ENCODE results near the gene FAM216B.
A peak's percentile ranks its signal among the peaks of the same experiment; 100 is the strongest.
"Not testable (repeated sequence)": the region's sequence is repeated elsewhere in the genome, so short reads cannot be mapped to it uniquely, and the experiment has no call there.

Gene FAM216B

GRCh38 chr13:42781352-42781751 lies at the start of gene FAM216B:
Gene FAM216B (plus strand): TSS chr13:42781584. CDS start chr13:42784068, 2,484 bp downstream.
- no peak for DNase-seq (ENCODE audit: low read depth)

DNA sequence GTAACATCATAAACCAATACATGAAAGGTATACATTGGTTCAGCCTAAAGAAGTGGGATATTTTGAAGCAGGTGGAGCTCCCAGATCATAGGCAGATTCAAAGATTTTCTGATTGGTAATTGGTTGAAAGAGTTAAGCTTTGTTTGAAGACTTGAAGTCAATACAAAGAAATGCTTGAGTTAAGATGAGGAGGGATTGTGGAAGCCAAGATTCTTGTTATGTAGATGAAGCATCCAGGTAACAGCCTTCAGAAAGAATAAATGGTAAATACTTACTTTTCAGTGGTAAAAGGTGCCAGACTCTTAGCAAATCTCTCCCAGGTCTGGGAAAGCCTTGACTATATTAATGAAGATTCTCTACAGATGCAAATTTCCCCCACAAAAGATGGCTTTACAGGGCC lies 49.3 kb upstream of the FAM216B start:
- no peak for DNase-seq (ENCODE audit: low read depth)

DNA sequence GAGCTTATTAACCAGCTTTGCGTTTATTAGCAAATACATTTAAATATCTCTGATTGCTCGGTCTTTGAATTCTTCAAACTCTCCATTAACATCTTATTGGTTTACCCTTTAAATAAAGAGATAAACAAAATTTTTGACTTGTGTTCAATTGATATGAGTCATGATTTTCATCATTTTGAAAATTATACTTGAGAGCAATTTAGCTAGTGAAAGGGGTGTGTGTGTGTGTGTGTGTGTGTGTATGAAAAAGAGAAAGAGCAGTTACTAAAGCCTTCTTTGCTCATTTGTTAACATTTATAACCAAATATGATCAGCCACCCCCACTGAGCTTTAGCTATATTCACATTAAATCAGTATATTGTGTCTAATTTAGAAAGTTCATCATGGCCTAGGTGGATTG lies 48.3 kb upstream of the FAM216B start:
- no peak for DNase-seq (ENCODE audit: low read depth)

DNA sequence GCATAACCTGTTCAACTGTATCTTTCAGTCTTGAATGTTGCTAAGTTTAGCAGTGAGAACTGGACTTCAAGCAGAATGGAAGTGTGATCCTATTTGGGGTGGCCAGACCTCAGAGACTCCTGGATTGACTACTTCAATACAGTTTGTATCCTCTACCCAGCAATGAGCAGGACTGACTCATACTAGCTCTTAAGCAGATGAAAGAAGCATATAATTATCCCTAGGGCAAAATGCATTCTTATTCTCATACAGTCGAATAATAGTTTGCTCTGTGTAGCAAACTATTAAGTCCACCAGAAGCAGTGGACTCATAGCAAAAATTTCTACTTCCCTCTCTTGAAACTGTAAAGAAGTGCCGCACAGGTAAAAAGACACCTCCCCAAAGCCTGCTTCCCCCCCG lies 46.4 kb upstream of the FAM216B start:
- no peak for DNase-seq (ENCODE audit: low read depth)

- DNase-seq (ENCODE audit: low read depth): no peak
Measured at GRCh38 chr13:42740753-42741152, 40.6 kb upstream of the FAM216B start.

DNA sequence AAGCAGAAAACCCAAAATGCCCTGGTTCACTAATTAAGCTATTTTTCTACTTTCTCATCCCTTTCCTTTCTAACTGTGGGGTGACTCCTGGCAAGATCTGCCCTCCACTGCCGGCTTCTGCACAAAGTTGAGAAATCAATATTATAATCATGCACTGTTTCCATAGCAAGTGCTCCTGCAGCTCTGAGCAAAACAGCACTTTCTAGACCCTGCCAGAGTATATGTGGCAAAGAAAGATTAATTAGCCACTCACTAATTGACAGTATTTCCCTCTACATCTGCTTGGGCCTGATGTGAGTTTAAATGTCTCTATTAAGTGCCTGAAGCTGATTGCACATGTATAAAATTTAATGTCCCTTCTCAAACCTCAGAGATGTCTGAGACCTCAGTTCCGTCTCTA lies 39.5 kb upstream of the FAM216B start:
- DNase-seq (ENCODE audit: low read depth): no peak

GRCh38 chr13:42745655-42746054 lies 35.7 kb upstream of the FAM216B start:
- no peak for DNase-seq (ENCODE audit: low read depth)

- no peak for DNase-seq (ENCODE audit: low read depth)
Measured at GRCh38 chr13:42746866-42747265, 34.5 kb upstream of the FAM216B start.

DNA sequence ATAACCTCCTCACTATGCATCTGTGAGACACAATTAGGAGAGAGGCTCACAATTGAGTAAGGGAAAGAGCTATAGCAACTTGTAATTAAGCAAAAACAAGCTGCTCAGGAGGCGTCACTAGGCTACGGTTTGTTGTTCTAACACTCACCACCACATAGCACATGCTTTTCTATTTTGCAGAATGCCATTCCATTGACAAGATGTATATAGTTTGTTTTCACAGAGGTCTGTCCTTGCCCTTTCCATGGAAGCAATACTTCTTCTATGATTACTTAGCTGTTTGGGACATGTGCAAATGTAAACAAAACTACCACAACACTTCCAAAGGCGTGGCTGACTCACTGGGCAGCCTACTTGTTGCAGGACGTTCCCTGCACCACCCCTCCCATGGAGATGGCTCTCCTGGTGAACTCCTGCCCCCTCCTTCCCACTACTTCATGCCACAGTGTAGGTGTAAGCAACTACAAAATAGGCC lies 33.9 kb upstream of the FAM216B start:
- peak; percentile 99 for DNase-seq (ENCODE audit: low read depth)

GRCh38 chr13:42750794-42751193 lies 30.6 kb upstream of the FAM216B start:
- no peak for DNase-seq (ENCODE audit: low read depth)

DNA sequence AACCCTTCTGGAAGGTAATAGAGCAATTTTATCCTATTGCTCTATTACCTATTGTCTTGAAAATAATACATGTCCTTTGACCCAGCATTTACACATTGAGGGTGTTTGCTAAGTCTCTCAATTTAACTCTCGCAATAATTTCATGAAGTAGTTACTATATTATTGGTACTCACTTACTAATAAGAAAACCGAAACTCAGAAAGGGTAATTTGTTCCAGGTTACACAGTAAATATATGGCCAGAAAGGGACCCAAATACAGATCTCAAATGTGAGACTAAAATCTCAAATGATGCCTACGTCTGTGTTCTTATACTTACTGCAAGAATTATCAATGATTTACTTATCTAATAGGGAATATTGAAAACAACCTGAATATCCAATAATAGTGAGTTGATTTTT lies 29.7 kb upstream of the FAM216B start:
- DNase-seq (ENCODE audit: low read depth): no peak

GRCh38 chr13:42752731-42753130 lies 28.7 kb upstream of the FAM216B start:
- DNase-seq (ENCODE audit: low read depth): no peak

GRCh38 chr13:42753697-42754096 lies 27.7 kb upstream of the FAM216B start:
- DNase-seq (ENCODE audit: low read depth): no peak

DNA sequence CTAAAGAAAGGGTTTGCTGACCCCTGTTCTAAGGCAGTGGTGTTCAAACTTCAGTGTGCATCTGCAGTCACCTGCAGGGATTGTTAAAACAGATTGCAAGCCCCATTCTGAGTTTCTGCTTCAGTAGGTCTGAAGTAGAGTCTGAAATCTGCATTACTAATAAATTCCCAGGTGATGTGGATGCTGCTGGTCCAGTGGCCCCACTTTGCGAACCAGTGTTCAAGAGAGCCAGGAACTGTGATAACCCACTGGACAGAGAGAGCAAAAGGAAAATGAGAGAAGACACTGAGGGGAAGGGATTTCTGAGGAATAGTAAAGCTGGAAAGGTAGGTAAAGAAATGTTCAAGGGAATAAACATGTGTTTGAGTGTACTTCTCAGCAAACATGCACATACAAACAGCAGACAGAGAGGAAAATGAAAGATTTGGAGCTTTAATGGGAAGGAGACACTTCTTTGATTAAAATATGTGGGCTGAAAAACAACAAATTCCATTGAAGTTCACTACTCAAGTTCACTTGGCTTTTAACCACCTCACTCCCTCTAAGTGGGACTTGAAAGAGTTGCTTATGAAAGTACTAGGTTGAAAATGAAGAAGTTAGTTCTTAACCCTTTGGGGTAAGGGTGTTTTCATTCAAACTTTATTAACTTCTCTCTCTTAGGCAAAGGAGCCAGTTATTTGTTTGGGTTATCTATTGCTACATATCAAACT lies 26.4 kb upstream of the FAM216B start:
- no peak for DNase-seq (ENCODE audit: low read depth)

DNA sequence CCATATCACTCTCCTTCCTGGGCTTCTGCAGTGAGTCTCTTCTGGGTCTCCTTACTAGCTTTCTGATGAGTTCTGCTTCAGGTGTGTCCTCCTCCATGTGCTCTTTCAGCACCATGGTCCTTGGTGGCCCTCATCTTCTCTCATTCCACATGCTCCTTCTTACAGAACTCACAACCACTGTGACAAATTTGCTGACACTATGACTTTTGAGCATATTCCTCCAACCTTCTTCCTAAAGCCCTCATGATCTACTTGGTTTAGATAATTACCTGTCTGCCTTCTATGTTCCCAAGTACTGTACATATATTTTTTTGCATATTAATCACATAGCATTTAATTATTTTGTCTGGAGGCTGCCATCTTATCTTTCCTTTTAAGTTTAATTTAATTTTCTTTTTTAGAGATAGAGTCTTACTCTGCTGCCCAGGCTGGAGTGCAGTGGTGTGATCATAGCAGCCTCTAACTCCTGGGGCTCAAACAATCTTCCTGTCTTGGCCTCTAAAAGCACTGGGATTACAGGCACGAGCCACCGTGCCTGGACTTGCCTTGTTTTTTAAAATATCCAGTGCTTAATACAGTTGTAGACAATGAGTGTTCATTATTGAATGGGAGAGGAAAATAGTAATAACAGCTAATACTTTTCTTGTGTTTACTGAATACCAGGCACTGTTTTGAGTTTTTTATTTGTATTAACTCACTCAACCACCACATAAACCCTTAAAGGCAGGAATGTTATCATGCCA lies 23.5 kb upstream of the FAM216B start:
- DNase-seq (ENCODE audit: low read depth): no peak

- no peak for DNase-seq (ENCODE audit: low read depth)
Measured at GRCh38 chr13:42758515-42758914, 22.9 kb upstream of the FAM216B start.

GRCh38 chr13:42760951-42761350 lies 20.4 kb upstream of the FAM216B start:
- DNase-seq (ENCODE audit: low read depth): no peak

- no peak for DNase-seq (ENCODE audit: low read depth)
Measured at GRCh38 chr13:42762251-42762650, 19.1 kb upstream of the FAM216B start.

DNA sequence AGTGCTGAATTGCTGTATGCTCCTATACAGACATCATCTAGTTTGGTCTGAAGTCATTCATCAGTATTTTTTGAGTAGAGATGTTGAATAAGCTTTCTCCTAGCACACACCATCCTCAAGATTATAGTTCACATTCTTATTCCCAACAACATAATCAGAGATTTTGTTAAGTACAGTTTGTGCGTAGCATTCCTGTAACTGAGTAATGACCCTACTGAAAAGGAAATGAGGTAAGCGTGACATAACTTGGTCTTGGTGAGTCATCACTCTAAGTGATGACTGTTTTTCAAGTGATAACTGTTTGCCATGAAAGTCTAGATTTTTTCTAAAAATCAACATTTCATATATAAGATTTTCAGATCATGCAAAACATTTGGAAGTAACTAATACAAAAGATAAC lies 18.5 kb upstream of the FAM216B start:
- DNase-seq (ENCODE audit: low read depth): peak; percentile 55

- DNase-seq (ENCODE audit: low read depth): no peak
Measured at GRCh38 chr13:42766016-42766415, 15.4 kb upstream of the FAM216B start.

- no peak for DNase-seq (ENCODE audit: low read depth)
Measured at GRCh38 chr13:42769650-42770049, 11.7 kb upstream of the FAM216B start.

DNA sequence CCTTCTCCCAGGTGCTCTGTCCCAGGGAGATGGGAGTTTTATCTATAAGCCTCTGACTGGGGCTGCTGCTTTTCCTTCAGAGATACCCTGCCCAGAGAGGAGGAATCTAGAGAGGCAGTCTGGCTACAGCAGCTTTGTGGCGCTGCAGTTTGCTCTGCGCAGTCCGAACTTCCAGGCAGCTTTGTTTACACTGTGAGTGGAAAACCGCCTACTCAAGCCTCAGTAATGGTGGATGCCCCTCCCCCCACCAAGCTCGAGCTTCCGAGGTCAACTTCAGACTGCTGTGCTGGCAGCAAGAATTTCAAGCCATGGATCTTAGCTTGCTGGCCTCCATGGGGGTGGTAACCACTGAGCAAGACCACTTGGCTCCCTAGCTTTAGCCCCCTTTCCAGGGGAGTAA lies 4.8 kb upstream of the FAM216B start:
- DNase-seq (ENCODE audit: low read depth): not testable (repeated sequence)

GRCh38 chr13:42777467-42777866 lies 3.9 kb upstream of the FAM216B start:
- no peak for DNase-seq (ENCODE audit: low read depth)

- DNase-seq (ENCODE audit: low read depth): no peak
Measured at GRCh38 chr13:42780044-42780443, 1.3 kb upstream of the FAM216B start.

All from fibroblast of the conjunctiva (primary cell).